ENCODE data around the gene DUSP23. TPM values are rescaled to one million over a fixed set of nuclear protein-coding genes. Genes with fewer than 3 reads are reported as not detected.

Gene DUSP23
- total RNA-seq, 1 donor from 2014 or later, result 15.0 TPM

DNA sequence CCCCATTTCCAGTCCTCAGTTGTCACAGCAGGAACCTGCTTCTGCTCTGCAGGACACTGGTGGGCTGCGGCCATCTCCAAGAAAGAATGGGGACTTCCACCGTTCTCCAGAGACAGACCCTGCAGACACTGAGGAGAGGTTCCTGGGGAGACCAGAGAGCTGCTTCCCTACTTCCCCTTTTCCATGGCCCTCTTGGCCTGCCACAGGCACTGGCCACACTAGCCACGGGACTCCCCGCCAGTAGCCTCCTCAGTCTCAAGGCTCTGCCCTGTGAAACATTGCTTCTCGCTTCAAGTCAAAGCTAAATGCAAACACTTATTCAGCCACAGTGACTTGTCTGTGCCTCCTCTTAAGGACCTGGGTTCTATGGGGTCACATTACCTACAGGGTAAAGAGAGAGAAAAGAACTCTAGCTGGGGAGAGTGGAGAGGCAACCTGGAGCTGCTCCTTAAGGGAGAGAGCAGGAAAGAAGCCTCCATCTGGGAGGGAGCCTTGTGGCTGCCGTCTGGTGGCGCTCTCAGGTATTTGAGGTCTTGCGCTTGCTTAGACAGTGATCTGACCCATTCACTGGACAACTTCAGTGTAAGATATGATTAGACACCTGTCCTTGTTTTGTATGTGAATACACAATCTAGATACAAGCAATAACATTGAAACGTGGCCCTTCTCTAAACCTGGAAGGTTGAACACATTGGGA lies 40.6 kb downstream of the DUSP23 start:
- Histone ChIP-seq H3K4me3 (no peak overlapping the region), H3K36me3 (no peaks in the 10 kb centered on the region), H3K27me3 (ENCODE audit: low read depth) (peaks cover 35% of the 10 kb centered on the region), H3K9me3 (replicated peaks) (no peaks in the 10 kb centered on the region), H3K4me1 (no peaks in the 10 kb centered on the region), H3K27ac (replicated peaks) (no peak overlapping the region)
- no peak for DNase-seq
- TF ChIP-seq, protein P1, sequence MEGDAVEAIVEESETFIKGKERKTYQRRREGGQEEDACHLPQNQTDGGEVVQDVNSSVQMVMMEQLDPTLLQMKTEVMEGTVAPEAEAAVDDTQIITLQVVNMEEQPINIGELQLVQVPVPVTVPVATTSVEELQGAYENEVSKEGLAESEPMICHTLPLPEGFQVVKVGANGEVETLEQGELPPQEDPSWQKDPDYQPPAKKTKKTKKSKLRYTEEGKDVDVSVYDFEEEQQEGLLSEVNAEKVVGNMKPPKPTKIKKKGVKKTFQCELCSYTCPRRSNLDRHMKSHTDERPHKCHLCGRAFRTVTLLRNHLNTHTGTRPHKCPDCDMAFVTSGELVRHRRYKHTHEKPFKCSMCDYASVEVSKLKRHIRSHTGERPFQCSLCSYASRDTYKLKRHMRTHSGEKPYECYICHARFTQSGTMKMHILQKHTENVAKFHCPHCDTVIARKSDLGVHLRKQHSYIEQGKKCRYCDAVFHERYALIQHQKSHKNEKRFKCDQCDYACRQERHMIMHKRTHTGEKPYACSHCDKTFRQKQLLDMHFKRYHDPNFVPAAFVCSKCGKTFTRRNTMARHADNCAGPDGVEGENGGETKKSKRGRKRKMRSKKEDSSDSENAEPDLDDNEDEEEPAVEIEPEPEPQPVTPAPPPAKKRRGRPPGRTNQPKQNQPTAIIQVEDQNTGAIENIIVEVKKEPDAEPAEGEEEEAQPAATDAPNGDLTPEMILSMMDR (IDR thresholded peaks at IDR 0.05; ENCODE audit: borderline replicate concordance), result no peak
- intact Hi-C loops (cut with micrococcal nuclease), result no loop called here

DNA sequence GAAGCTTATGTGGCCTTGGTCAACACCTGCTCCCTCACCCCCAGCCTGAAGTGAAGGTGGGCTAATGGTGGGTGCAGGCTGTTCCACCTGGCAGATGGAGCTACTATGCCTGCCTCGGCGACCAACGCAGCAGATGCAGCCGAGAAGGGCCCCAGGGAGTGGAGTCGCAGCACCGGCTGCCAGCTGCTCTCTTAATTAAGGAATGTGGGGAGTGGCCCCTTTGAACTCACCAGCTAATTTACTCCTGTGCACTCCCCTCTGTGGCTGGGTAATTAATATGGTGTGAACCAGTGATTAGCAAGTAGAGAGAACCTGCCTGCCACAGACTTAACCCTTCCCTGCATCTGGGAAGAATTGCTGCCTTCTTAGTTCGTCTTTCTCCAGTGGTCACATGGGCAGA lies 42.6 kb downstream of the DUSP23 start:
- no peaks in the 10 kb centered on the region for H3K9me3 ChIP-seq (replicated peaks)
- TF ChIP-seq, protein P1 (IDR thresholded peaks at IDR 0.05; ENCODE audit: borderline replicate concordance), result no peak
- peaks cover 35% of the 10 kb centered on the region for H3K27me3 ChIP-seq (ENCODE audit: low read depth)
- DNase-seq, result no peak
- H3K27ac ChIP-seq (replicated peaks), result no peak overlapping the region
- H3K36me3 ChIP-seq, result no peaks in the 10 kb centered on the region
- intact Hi-C loops (cut with micrococcal nuclease), result no loop called here
- H3K4me1 ChIP-seq, result no peaks in the 10 kb centered on the region
- H3K4me3 ChIP-seq, result no peak overlapping the region

DNA sequence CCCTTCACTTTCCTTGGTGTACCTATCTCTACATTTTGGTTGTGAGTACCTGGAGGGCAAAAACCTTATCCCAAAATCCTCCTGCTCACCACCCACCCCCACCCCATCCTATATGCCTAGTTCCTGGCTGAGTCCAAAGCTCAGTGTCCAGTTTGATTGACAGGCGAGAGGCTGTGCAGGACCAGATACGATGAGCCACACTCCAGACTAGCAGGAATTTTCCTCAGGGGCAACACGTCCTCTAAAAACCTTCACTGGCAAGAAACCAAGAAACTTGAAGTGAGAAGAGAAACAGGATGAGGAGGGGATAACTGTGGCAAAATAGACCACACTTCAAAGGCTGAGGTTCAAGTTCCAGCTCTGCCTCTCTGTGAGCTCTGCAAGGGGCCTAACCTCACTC lies 44.8 kb downstream of the DUSP23 start:
- DNase-seq, result no peak
- peaks cover 35% of the 10 kb centered on the region for H3K27me3 ChIP-seq (ENCODE audit: low read depth)

DNA sequence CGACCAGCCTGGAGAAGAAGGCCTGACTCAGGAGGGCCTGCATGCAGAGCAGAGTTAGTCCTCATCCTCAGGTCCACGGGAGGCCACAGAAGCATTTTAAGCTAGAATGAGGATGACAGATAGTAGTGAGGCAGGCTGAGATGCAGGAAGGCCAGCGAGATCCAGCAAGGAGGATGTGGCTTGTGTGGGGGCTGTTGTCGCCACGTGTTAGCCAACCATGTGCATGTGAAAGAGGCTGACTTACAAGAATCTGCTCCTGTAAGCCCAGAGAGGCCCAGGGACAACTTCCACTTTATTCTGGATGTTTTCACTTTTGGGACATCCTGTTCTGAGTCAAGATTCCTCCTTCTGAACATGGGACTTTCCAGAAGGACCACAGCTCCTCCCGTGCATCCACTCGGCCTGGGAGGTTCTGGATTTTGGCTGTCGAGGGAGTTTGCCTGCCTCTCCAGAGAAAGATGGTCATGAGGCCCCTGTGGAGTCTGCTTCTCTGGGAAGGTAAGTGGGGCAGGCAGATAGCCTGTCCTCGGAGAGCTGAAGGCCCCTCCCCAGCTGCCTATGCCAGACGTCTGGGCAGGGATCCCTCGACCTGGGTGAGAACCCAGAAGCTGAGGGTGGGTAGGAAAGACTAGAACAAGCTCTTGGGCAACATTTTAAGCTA lies 45.8 kb downstream of the DUSP23 start, which contains the start of gene SLAMF8:
Gene SLAMF8, plus strand, starts transcription at position 433 of the 661 bp plus-strand sequence. Its CDS starts 26 bp downstream, at position 459.
- H3K27ac ChIP-seq (replicated peaks), result peak within 1 kb of the TSS; percentile 4
- H3K27me3 ChIP-seq (ENCODE audit: low read depth), result peaks cover 28% of the 10 kb centered on the region
- no peaks in the 10 kb centered on the region for H3K9me3 ChIP-seq (replicated peaks)
- peak; percentile 36 for DNase-seq
- intact Hi-C loops (cut with micrococcal nuclease), result no loop called here
- no peaks in the 10 kb centered on the region for H3K36me3 ChIP-seq
- TF ChIP-seq, protein P1 (IDR thresholded peaks at IDR 0.05; ENCODE audit: borderline replicate concordance), result no peak
- peaks cover 8% of the 10 kb centered on the region for H3K4me1 ChIP-seq
- H3K4me3 ChIP-seq, result peak within 1 kb of the TSS; percentile 19

More for the DNA sequence above, 44.8 kb downstream of the DUSP23 start:
- Histone ChIP-seq H3K4me3 (no peak overlapping the region), H3K27ac (replicated peaks) (no peak overlapping the region), H3K4me1 (peaks cover 8% of the 10 kb centered on the region), H3K36me3 (no peaks in the 10 kb centered on the region), H3K9me3 (replicated peaks) (no peaks in the 10 kb centered on the region)
- TF ChIP-seq, protein P1 (IDR thresholded peaks at IDR 0.05; ENCODE audit: borderline replicate concordance), result no peak
- intact Hi-C loops (cut with micrococcal nuclease), result no loop called here

DNA sequence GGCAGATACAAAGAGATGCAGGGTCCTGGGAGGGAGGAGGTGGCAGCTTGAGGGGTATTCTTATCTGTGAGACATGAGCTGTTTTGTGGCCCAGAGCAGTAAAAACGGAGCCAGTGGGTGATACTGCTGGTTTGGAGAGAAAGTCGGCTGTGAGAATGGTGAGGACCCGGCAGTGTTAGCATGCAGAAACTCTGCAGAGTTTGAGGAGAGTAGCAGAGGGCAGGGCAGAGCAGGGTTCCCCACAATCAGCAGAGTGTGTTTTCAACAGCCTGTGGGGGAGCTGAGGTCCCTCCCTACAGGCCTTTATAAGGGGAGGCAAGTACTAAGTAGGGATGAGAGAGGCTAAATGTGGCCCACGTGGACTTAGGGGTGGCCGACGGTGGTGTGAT lies 46.3 kb downstream of the DUSP23 start:
- H3K27me3 ChIP-seq (ENCODE audit: low read depth), result peaks cover 22% of the 10 kb centered on the region
- TF ChIP-seq, protein P1 (IDR thresholded peaks at IDR 0.05; ENCODE audit: borderline replicate concordance), result no peak
- H3K27ac ChIP-seq (replicated peaks), result peak overlapping the region; percentile 4
- no peak for DNase-seq
- H3K4me1 ChIP-seq, result peaks cover 8% of the 10 kb centered on the region
- H3K9me3 ChIP-seq (replicated peaks), result no peaks in the 10 kb centered on the region
- peak overlapping the region; percentile 19 for H3K4me3 ChIP-seq
- H3K36me3 ChIP-seq, result no peaks in the 10 kb centered on the region
- intact Hi-C loops (cut with micrococcal nuclease), result no loop called here
